Esophagus muscularis mucosa (tissue), 3 donors: ENCODE results near the gene P2RY8.

ENCODE experiments used
- POLR2A ChIP-seq: fragments of 450-650 bp; IDR thresholded peaks from one replicate; pipeline ENCODE4 v1.6.1; 2017; ENCODE audit warnings: antibody characterized with exemption, moderate library complexity, mild to moderate bottlenecking, low read depth
- TF ChIP-seq, protein P1 (sequence below), 3 experiments: fragments of 200-600 bp in 2 of 3; fragments of 450-650 bp in 1 of 3; sonication (generic) in 2 of 3; IDR thresholded peaks; one replicate each; pipeline ENCODE4 v1.5.1; 2017 to 2019; ENCODE audit warnings: antibody characterized with exemption in 3 of 3, mild to moderate bottlenecking in 2 of 3, moderate library complexity in 1 of 3

- no peak for TF ChIP-seq POLR2A
- TF ChIP-seq, protein P1, sequence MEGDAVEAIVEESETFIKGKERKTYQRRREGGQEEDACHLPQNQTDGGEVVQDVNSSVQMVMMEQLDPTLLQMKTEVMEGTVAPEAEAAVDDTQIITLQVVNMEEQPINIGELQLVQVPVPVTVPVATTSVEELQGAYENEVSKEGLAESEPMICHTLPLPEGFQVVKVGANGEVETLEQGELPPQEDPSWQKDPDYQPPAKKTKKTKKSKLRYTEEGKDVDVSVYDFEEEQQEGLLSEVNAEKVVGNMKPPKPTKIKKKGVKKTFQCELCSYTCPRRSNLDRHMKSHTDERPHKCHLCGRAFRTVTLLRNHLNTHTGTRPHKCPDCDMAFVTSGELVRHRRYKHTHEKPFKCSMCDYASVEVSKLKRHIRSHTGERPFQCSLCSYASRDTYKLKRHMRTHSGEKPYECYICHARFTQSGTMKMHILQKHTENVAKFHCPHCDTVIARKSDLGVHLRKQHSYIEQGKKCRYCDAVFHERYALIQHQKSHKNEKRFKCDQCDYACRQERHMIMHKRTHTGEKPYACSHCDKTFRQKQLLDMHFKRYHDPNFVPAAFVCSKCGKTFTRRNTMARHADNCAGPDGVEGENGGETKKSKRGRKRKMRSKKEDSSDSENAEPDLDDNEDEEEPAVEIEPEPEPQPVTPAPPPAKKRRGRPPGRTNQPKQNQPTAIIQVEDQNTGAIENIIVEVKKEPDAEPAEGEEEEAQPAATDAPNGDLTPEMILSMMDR (IDR thresholded peaks at IDR 0.05) = no peak
These were observed 59.8 kb downstream of the P2RY8 start for GRCh38 chrX:1477229-1477628.
